Gastrocnemius medialis (tissue), 4 donors: ENCODE results near the gene RIC8A. TPM values are rescaled to one million over a fixed set of nuclear protein-coding genes. Genes with fewer than 3 reads are reported as not detected.

ENCODE experiments used
- ATAC-seq, 2 donors: fragments of 150-250 bp; one replicate each; pipeline ENCODE4 v1.9.1; 2016
- DNase-seq, 2 donors: peaks; one replicate each; pipeline ENCODE4 v3.0.0-alpha.2; 2019
- H3K27ac ChIP-seq, 4 donors: fragments of 200-600 bp; sonication (generic); 1 replicate in 1 of 4; 2 replicates in 3 of 4; pipeline ENCODE4 v1.5.1; 2016 to 2018; ENCODE audit warnings: mild to moderate bottlenecking in 2 of 4, moderate library complexity in 1 of 4
- H3K27me3 ChIP-seq, 3 donors: fragments of 200-600 bp; sonication (generic) in 2 of 3; 1 replicate in 1 of 3; 2 replicates in 2 of 3; pipeline versions ENCODE4 v1.5.1 to v1.6.0; 2016 to 2019; ENCODE audit warnings: mild to moderate bottlenecking in 1 of 3, moderate library complexity in 1 of 3
- H3K36me3 ChIP-seq, 2 donors: fragments of 200-600 bp; sonication (generic) in 1 of 2; one replicate each; pipeline ENCODE4 v1.5.1; 2017 to 2018
- H3K4me1 ChIP-seq, 2 donors: fragments of 200-600 bp; sonication (generic) in 1 of 2; one replicate each; pipeline ENCODE4 v1.5.1; 2016 to 2017; ENCODE audit warnings: mild to moderate bottlenecking in 2 of 2
- H3K4me3 ChIP-seq, 4 donors: fragments of 200-600 bp; sonication (generic) in 3 of 4; 1 replicate in 1 of 4; 2 replicates in 3 of 4; pipeline ENCODE4 v1.5.1; 2016 to 2019; ENCODE audit warnings: mild to moderate bottlenecking in 2 of 4
- H3K9me3 ChIP-seq, 3 donors: fragments of 200-600 bp; sonication (generic) in 2 of 3; 1 replicate in 1 of 3; 2 replicates in 2 of 3; pipeline ENCODE4 v1.5.1; 2016 to 2019
- CTCF ChIP-seq, 5 experiments: fragments of 450-650 bp in 3 of 5; fragments of 200-600 bp in 2 of 5; sonication (generic) in 2 of 5; IDR thresholded peaks in 4 of 5; conservative IDR thresholded peaks in 1 of 5; 1 replicate in 4 of 5; 2 replicates in 1 of 5; pipeline ENCODE4 v1.5.1; 2016 to 2019; ENCODE audit warnings: antibody characterized with exemption in 5 of 5, mild to moderate bottlenecking in 3 of 5, moderate library complexity in 3 of 5
- POLR2A ChIP-seq, 2 donors: fragments of 450-650 bp; IDR thresholded peaks; one replicate each; pipeline ENCODE4 v1.6.1; 2017; ENCODE audit warnings: antibody characterized with exemption in 2 of 2, mild to moderate bottlenecking in 2 of 2, moderate library complexity in 2 of 2
- in situ Hi-C, 4 donors: fragments of 200-750 bp; cut with MboI; loops; one replicate each; pipeline versions ENCODE4 v1.15.0 to v1.8.0; 2017; ENCODE audit warnings: low sequenced_read_pairs in 4 of 4
- intact Hi-C: fragments of 100-400 bp; cut with DNase I; formaldehyde crosslinking; loops from one replicate; pipeline ENCODE4 v1.15.1; 2023; ENCODE audit warnings: low total_unique reads
- total RNA-seq, 4 donors: library from RNA; depleted of rRNA; stranded (reverse); fragments of >200 nt; gene quantifications; one replicate each; pipeline versions ENCODE4 v1.1.0 to v1.2.3, GENCODE V29; 2016

Gene RIC8A
- total RNA-seq, 4 donors from 2014 or later = 35.6 to 68.5 (median 47.8) TPM

- H3K36me3 ChIP-seq = peaks cover 0 to 70% of the 10 kb centered on the region in 2 donors
- in situ Hi-C loops = no loop called here
- H3K27ac ChIP-seq = no peak overlapping the region
- H3K27me3 ChIP-seq = no peaks in the 10 kb centered on the region
- H3K4me1 ChIP-seq = peaks cover 19 to 23% of the 10 kb centered on the region in 2 donors
- H3K4me3 ChIP-seq = no peak overlapping the region
- intact Hi-C loops = no loop called here
- ATAC-seq (no peak), DNase-seq (no peak)
- H3K9me3 ChIP-seq = no peaks in the 10 kb centered on the region
- TF ChIP-seq POLR2A (IDR thresholded peaks at IDR 0.05) (no peak), CTCF (IDR thresholded peaks at IDR 0.05 in 4 of 5, conservative IDR thresholded peaks at IDR 0.05 in 1 of 5) (no peak)
Observed at GRCh38 chr11:212150-213100, 4.9 kb downstream of the RIC8A start.

- no peak for DNase-seq
- Histone ChIP-seq H3K27me3 (no peaks in the 10 kb centered on the region), H3K36me3 (peaks cover 0 to 70% of the 10 kb centered on the region in 2 donors), H3K4me3 (no peak overlapping the region), H3K27ac (no peak overlapping the region), H3K9me3 (no peaks in the 10 kb centered on the region), H3K4me1 (peaks cover 19 to 23% of the 10 kb centered on the region in 2 donors)
- ATAC-seq = no peak
- TF ChIP-seq CTCF (IDR thresholded peaks at IDR 0.05 in 4 of 5, conservative IDR thresholded peaks at IDR 0.05 in 1 of 5) (no peak), POLR2A (IDR thresholded peaks at IDR 0.05) (no peak)
- intact Hi-C loops = no loop called here
- in situ Hi-C loops = no loop called here
Observed at GRCh38 chr11:213111-213510, 5.6 kb downstream of the RIC8A start.

GRCh38 chr11:214083-214482 lies 6.6 kb downstream of the RIC8A start:
- ATAC-seq (no peak), DNase-seq (no peak)
- no peaks in the 10 kb centered on the region for H3K9me3 ChIP-seq
- H3K36me3 ChIP-seq = peaks cover 0 to 70% of the 10 kb centered on the region in 2 donors
- no peak overlapping the region for H3K4me3 ChIP-seq
- intact Hi-C loops = no loop called here
- H3K27me3 ChIP-seq = no peaks in the 10 kb centered on the region
- H3K27ac ChIP-seq = no peak overlapping the region
- peaks cover 19 to 20% of the 10 kb centered on the region in 2 donors for H3K4me1 ChIP-seq
- in situ Hi-C loops = no loop called here
- TF ChIP-seq POLR2A (IDR thresholded peaks at IDR 0.05) (no peak), CTCF (IDR thresholded peaks at IDR 0.05 in 4 of 5, conservative IDR thresholded peaks at IDR 0.05 in 1 of 5) (no peak)

GRCh38 chr11:215581-216037 lies 8.1 kb downstream of the RIC8A start:
- ATAC-seq (no peak), DNase-seq (no peak)
- Histone ChIP-seq H3K27me3 (no peaks in the 10 kb centered on the region), H3K9me3 (no peaks in the 10 kb centered on the region), H3K27ac (no peak overlapping the region), H3K4me1 (peaks cover 4 to 6% of the 10 kb centered on the region in 2 donors), H3K4me3 (no peak overlapping the region), H3K36me3 (peaks cover 0 to 57% of the 10 kb centered on the region in 2 donors)
- intact Hi-C loops = no loop called here
- in situ Hi-C loops = no loop called here
- TF ChIP-seq POLR2A (IDR thresholded peaks at IDR 0.05) (no peak), CTCF (IDR thresholded peaks at IDR 0.05 in 4 of 5, conservative IDR thresholded peaks at IDR 0.05 in 1 of 5) (no peak)
